ENCODE data around the gene FCN1. TPM values are rescaled to one million over a fixed set of nuclear protein-coding genes. Genes with fewer than 3 reads are reported as not detected.

Gene FCN1
- total and polyA plus RNA-seq, 2 of the 8 experiments (the other 6 are each of a cell fraction or from before 2014, with no cell fraction given), result not detected

DNA sequence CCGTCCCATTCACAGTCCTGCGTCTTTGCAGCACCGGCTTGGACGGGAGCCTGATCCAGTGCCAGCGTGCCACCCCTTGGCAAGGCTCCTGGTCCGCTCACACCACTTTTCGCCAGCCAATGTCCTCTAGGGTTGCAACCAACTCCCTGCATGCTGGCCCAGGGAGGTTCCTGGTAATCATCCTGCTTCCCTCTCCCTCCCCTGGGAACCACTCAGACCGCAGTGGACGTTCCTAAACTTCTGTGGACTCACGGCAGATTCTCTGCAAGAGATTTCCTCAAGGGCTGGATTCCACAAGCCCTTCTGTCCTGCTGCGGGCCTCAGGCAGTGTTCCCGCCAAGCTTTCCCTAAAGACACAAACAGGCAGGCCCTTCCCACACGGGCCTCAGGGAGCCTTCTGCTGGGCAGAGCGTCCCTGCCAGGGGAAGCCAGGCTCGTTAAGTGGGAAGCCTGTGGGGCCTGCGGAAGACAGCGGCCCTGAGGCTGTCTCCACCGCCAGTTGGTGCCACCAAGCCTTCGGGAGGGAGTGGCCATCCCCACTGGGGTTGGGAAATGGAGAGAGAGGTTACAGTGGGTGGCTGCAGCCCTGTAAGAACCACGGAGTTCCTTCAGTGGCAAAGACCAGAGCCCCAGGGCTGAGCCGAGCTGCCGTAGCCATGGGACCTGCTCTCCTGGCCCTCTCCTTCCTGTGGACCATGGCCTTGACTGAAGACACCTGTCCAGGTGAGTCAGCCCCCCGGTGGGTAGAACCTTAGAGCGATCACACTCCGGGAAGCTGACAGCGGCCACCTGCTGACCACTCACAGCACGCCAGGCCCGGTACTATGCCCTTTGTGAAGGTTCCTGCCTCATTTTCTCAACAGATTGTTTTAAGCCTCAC is 53.5 kb downstream of the FCN1 start:
- Histone ChIP-seq H3K27ac (ENCODE audit: low read depth, low read length) (no peak overlapping the region), H3K4me3 (ENCODE audit: extremely low read depth in 1 of 4, insufficient read depth in 2 of 4, low read depth in 3 of 4, low read length in 4 of 4) (no peak overlapping the region), H3K23me2 (ENCODE audit: low read depth, low read length) (no peaks in the 10 kb centered on the region), H4K5ac (ENCODE audit: insufficient read length, low read depth, low read length) (no peak overlapping the region), H4K20me1 (replicated peaks in 1 of 2; ENCODE audit: control insufficient read depth in 1 of 2, insufficient read depth in 2 of 2, low read length in 2 of 2) (no peaks in the 10 kb centered on the region), H2AK5ac (ENCODE audit: low read depth, low read length) (no peak overlapping the region), H3K27me3 (replicated peaks in 1 of 4; ENCODE audit: control insufficient read depth in 3 of 4, extremely low read depth in 1 of 4, insufficient read depth in 3 of 4, low read length in 3 of 4) (no peaks in the 10 kb centered on the region), H3K9ac (replicated peaks in 1 of 4; ENCODE audit: extremely low read depth in 1 of 4, low read depth in 3 of 4, low read length in 3 of 4) (no peak overlapping the region), H3K56ac (replicated peaks; ENCODE audit: insufficient read length, low read depth, low read length) (no peak overlapping the region), H2BK120ac (replicated peaks; ENCODE audit: low read depth, low read length) (no peak overlapping the region), H3K18ac (ENCODE audit: extremely low read depth, low read length) (no peak overlapping the region; the same call in 1 of the 2 replicates), H2BK15ac (ENCODE audit: low read length) (no peak overlapping the region), H2BK20ac (ENCODE audit: low read length) (no peak overlapping the region), H3K36me3 (ENCODE audit: control insufficient read depth in 2 of 4, insufficient read depth in 4 of 4, low read length in 3 of 4) (no peaks in the 10 kb centered on the region; a peak in 1 of 8 replicates), H3K79me2 (ENCODE audit: control insufficient read depth in 1 of 2, insufficient read depth in 2 of 2, low read length in 2 of 2) (no peaks in the 10 kb centered on the region), H3K9me3 (ENCODE audit: insufficient read depth in 2 of 2, low read depth in 1 of 2, low read length in 1 of 2) (peaks cover 0 to 4% of the 10 kb centered on the region in 2 experiments; a peak in 2 of 4 replicates), H2AFZ (ENCODE audit: low read length) (no peak overlapping the region), H3K23ac (ENCODE audit: insufficient read length) (no peak overlapping the region), H4K8ac (ENCODE audit: extremely low read depth, insufficient read depth, low read length) (peak overlapping the region; percentile 11; the same call in 1 of the 2 replicates), H2BK12ac (ENCODE audit: low read depth, low read length) (no peak overlapping the region), H3K14ac (ENCODE audit: insufficient read length) (no peak overlapping the region), H4K91ac (replicated peaks; ENCODE audit: insufficient read length, low read length) (no peak overlapping the region), H3K4ac (replicated peaks; ENCODE audit: insufficient read length, low read depth, low read length) (no peak overlapping the region), H3K4me1 (replicated peaks in 1 of 4; ENCODE audit: control insufficient read depth in 3 of 4, insufficient read depth in 4 of 4, low read length in 3 of 4) (no peaks in the 10 kb centered on the region), H3K79me1 (ENCODE audit: low read depth, low read length) (no peaks in the 10 kb centered on the region), H2BK5ac (ENCODE audit: low read depth, low read length) (no peak overlapping the region), H3K4me2 (ENCODE audit: insufficient read depth in 1 of 2, low read depth in 2 of 2, low read length in 2 of 2) (no peak overlapping the region)
- TF ChIP-seq, protein P1, sequence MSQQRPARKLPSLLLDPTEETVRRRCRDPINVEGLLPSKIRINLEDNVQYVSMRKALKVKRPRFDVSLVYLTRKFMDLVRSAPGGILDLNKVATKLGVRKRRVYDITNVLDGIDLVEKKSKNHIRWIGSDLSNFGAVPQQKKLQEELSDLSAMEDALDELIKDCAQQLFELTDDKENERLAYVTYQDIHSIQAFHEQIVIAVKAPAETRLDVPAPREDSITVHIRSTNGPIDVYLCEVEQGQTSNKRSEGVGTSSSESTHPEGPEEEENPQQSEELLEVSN (IDR thresholded peaks at IDR 0.05), result 0 out of 2 replicates have a peak, but pooled peaks have one; percentile 39
- TF ChIP-seq HDAC6 (IDR thresholded peaks at IDR 0.05; ENCODE audit: low read depth, low read length), result no peak
- CTCF ChIA-PET (ENCODE audit: partially characterized antibody), result interaction anchor here (0.6 to 1.0 kb wide), 2 partner anchors 24 to 376 kb away, joined by 3 to 4 read pairs; no protein-coding TSS in a partner anchor
- POLR2A ChIA-PET (ENCODE audit: partially characterized antibody), result no interaction called here
- DNase-seq (ENCODE audit: low read depth in 1 of 2, low spot score in 2 of 2), result no peak
- 90% methylated on average over 27 of the region's 28 CpGs; no CpG with 5 or more reads in 1 of the 2 experiments for WGBS, 2 experiments (ENCODE audit: extremely low coverage in 1 of 2, insufficient coverage in 1 of 2, insufficient read length in 1 of 2, insufficient replicate concordance in 2 of 2, low coverage in 1 of 2, low lambda C conversion rate in 2 of 2, missing lambda C conversion rate in 1 of 2)
- no peak for FAIRE-seq

Data from H1 (cell line).